Type B pancreatic cell (in vitro differentiated cells): Measurements from ENCODE around the gene CCNY. TPM values are rescaled to one million over a fixed set of nuclear protein-coding genes. Genes with fewer than 3 reads are reported as not detected.
A peak's percentile ranks its signal among the peaks of the same experiment; 100 is the strongest.

Experiments
- DNase-seq: peaks from one replicate; pipeline ENCODE4 v3.0.0; 2021; ENCODE audit warnings: mixed read lengths; ENCODE audit not compliant: unreplicated experiment; ENCODE audit errors: extremely low spot score
- H3K27ac Mint-ChIP-seq: 2 replicates; pipeline ENCODE4 v1.8.0; 2021; ENCODE audit warnings: mild to moderate bottlenecking, mixed read lengths
- H3K27me3 Mint-ChIP-seq: 2 replicates; pipeline ENCODE4 v1.8.0; 2021; ENCODE audit warnings: mixed read lengths
- H3K36me3 Mint-ChIP-seq: 2 replicates; pipeline ENCODE4 v1.8.0; 2021; ENCODE audit warnings: mixed read lengths
- H3K4me1 Mint-ChIP-seq: one replicate; pipeline ENCODE4 v1.8.0; 2021; ENCODE audit warnings: mixed read lengths; ENCODE audit not compliant: unreplicated experiment
- H3K4me3 Mint-ChIP-seq: 2 replicates; pipeline ENCODE4 v1.8.0; 2021; ENCODE audit warnings: mild to moderate bottlenecking, mixed read lengths
- H3K9me3 Mint-ChIP-seq: 2 replicates; pipeline ENCODE4 v1.8.0; 2021; ENCODE audit warnings: mixed read lengths
- CTCF ChIP-seq: fragments of 200-600 bp; sonication (generic); conservative IDR thresholded peaks from 2 replicates; pipeline ENCODE4 v1.5.0; 2021; ENCODE audit warnings: antibody characterized with exemption, mild to moderate bottlenecking
- total RNA-seq: library from RNA; stranded (reverse); gene quantifications from 2 replicates; pipeline ENCODE4 v1.2.1, GENCODE V29; 2021; ENCODE audit warnings: low replicate concordance

CCNY gene
- total RNA-seq, 1 donor from 2014 or later: 74.6 TPM

- Mint-ChIP-seq H3K27me3 (no peaks in the 10 kb centered on the region), H3K4me1 (peaks cover 11% of the 10 kb centered on the region)
- DNase-seq: no peak
Observed at GRCh38 chr10:35326466-35327235, 9.7 kb upstream of the CCNY start.

GRCh38 chr10:35327790-35328403, 8.4 kb upstream of the CCNY start:
- no peak overlapping the region for H3K4me3 Mint-ChIP-seq
- no peak overlapping the region for H3K27ac Mint-ChIP-seq
- no peak for DNase-seq
- H3K27me3 Mint-ChIP-seq: no peaks in the 10 kb centered on the region
- H3K36me3 Mint-ChIP-seq: peaks cover 8% of the 10 kb centered on the region
- peaks cover 17% of the 10 kb centered on the region for H3K4me1 Mint-ChIP-seq
- H3K9me3 Mint-ChIP-seq: no peaks in the 10 kb centered on the region
- TF ChIP-seq CTCF: no peak

More at GRCh38 chr10:35326466-35327235, 9.7 kb upstream of the CCNY start:
- Mint-ChIP-seq H3K9me3 (peaks cover 4% of the 10 kb centered on the region), H3K27ac (no peak overlapping the region), H3K4me3 (no peak overlapping the region), H3K36me3 (peaks cover 16% of the 10 kb centered on the region)
- no peak for TF ChIP-seq CTCF

- Mint-ChIP-seq H3K36me3 (peaks cover 5% of the 10 kb centered on the region), H3K4me1 (peaks cover 23% of the 10 kb centered on the region), H3K27ac (no peak overlapping the region), H3K27me3 (no peaks in the 10 kb centered on the region), H3K9me3 (no peaks in the 10 kb centered on the region), H3K4me3 (no peak overlapping the region)
- no peak for TF ChIP-seq CTCF
- no peak for DNase-seq
Observed at GRCh38 chr10:35328404-35329037, 7.8 kb upstream of the CCNY start.

GRCh38 chr10:35329520-35329919, 6.8 kb upstream of the CCNY start:
- TF ChIP-seq CTCF: no peak
- Mint-ChIP-seq H3K27ac (peak overlapping the region; percentile 33), H3K27me3 (no peaks in the 10 kb centered on the region), H3K36me3 (peaks cover 4% of the 10 kb centered on the region), H3K4me1 (peaks cover 31% of the 10 kb centered on the region), H3K4me3 (peak overlapping the region; percentile 9), H3K9me3 (no peaks in the 10 kb centered on the region)
- no peak for DNase-seq

- H3K9me3 Mint-ChIP-seq: no peaks in the 10 kb centered on the region
- no peak for DNase-seq
- no peaks in the 10 kb centered on the region for H3K27me3 Mint-ChIP-seq
- H3K27ac Mint-ChIP-seq: peak overlapping the region; percentile 40
- peaks cover 38% of the 10 kb centered on the region for H3K4me1 Mint-ChIP-seq
- H3K36me3 Mint-ChIP-seq: peaks cover 9% of the 10 kb centered on the region
- TF ChIP-seq CTCF: no peak
- no peak overlapping the region for H3K4me3 Mint-ChIP-seq
Observed at GRCh38 chr10:35331894-35332640, 4.2 kb upstream of the CCNY start.
